ENCODE results near the gene NIM1K.
A peak's percentile ranks its signal among the peaks of the same experiment; 100 is the strongest.
"Not testable (repeated sequence)": the region's sequence is repeated elsewhere in the genome, so short reads cannot be mapped to it uniquely, and the experiment has no call there.

NIM1K gene

GRCh38 chr5:43168175-43168574, 23.9 kb upstream of the NIM1K start:
- H3K27ac Mint-ChIP-seq: no peak overlapping the region
- H3K4me1 Mint-ChIP-seq (ENCODE audit: low read depth): no peaks in the 10 kb centered on the region
- H3K36me3 Mint-ChIP-seq (ENCODE audit: low read depth): peaks cover 37% of the 10 kb centered on the region
- H3K9me3 Mint-ChIP-seq: no peaks in the 10 kb centered on the region
- no peak overlapping the region for H3K4me3 Mint-ChIP-seq
- no peaks in the 10 kb centered on the region for H3K27me3 Mint-ChIP-seq (ENCODE audit: low read depth)

DNA sequence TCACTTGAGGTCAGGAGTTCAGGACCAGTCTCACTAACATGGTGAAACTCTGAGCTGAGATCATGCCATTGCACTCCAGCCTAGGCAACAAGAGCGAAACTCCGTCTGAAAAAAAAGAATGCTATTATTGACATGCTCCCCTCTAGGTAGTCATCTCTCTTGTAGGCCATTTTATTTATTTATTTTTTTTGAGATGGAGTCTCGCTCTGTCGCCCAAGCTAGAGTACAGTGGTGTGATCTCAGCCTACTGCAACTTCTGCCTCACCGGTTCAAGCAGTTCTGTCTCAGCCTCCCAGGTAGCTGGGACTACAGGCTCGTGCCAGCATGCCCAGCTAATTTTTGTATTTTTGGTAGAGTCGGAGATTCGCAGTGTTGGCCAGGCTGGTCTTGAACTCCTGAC, 20.6 kb upstream of the NIM1K start:
- Mint-ChIP-seq H3K4me1 (ENCODE audit: low read depth) (no peaks in the 10 kb centered on the region), H3K27me3 (ENCODE audit: low read depth) (no peaks in the 10 kb centered on the region), H3K27ac (no peak overlapping the region), H3K9me3 (no peaks in the 10 kb centered on the region), H3K36me3 (ENCODE audit: low read depth) (peaks cover 33% of the 10 kb centered on the region), H3K4me3 (no peak overlapping the region)

GRCh38 chr5:43171926-43172325, 20.1 kb upstream of the NIM1K start:
- Mint-ChIP-seq H3K27me3 (ENCODE audit: low read depth) (no peaks in the 10 kb centered on the region), H3K27ac (no peak overlapping the region), H3K9me3 (no peaks in the 10 kb centered on the region), H3K36me3 (ENCODE audit: low read depth) (peaks cover 31% of the 10 kb centered on the region), H3K4me3 (no peak overlapping the region), H3K4me1 (ENCODE audit: low read depth) (no peaks in the 10 kb centered on the region)

- peaks cover 35% of the 10 kb centered on the region for H3K36me3 Mint-ChIP-seq (ENCODE audit: low read depth)
- H3K4me3 Mint-ChIP-seq: no peak overlapping the region
- no peak overlapping the region for H3K27ac Mint-ChIP-seq
- no peaks in the 10 kb centered on the region for H3K4me1 Mint-ChIP-seq (ENCODE audit: low read depth)
- H3K9me3 Mint-ChIP-seq: no peaks in the 10 kb centered on the region
- H3K27me3 Mint-ChIP-seq (ENCODE audit: low read depth): no peaks in the 10 kb centered on the region
Observed at GRCh38 chr5:43172779-43173178, 19.2 kb upstream of the NIM1K start.

DNA sequence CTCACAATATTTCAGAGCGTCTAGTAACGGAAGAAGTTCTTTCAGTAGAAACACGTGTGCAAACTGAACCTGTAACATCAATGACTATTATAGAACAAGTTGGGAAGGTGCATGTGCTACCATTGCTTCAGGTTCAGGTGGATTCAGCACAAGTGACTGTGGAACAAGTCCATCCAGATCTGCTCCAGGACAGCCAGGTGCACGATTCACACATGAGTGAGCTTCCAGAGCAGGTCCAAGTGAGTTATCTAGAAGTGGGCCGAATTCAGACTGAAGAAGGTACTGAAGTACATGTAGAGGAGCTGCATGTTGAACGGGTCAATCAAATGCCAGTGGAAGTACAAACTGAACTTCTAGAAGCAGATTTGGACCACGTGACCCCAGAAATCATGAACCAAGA, 17.4 kb upstream of the NIM1K start:
- Mint-ChIP-seq H3K4me3 (no peak overlapping the region), H3K4me1 (ENCODE audit: low read depth) (no peaks in the 10 kb centered on the region), H3K27ac (no peak overlapping the region), H3K27me3 (ENCODE audit: low read depth) (no peaks in the 10 kb centered on the region), H3K9me3 (no peaks in the 10 kb centered on the region), H3K36me3 (ENCODE audit: low read depth) (peaks cover 30% of the 10 kb centered on the region)

DNA sequence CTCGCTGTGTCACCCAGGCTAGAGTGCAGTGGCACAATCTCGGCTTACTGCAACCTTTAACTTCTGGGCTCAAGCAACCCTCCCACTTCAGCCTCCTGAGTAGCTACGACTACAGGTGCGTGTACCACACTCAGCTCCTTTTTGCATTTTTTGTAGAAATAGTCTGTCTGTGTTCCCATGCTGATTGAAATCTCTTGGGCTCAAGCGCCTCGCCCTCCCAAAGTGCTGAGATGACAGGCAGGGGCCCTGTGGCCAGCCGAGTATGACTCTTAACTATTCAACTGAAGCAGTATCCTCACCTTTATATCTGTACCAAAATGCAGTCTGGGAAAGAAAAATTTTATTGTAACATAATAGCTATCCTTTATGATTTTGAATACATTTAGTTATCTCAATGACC, 12.2 kb upstream of the NIM1K start:
- Mint-ChIP-seq H3K36me3 (ENCODE audit: low read depth) (peaks cover 14% of the 10 kb centered on the region), H3K9me3 (no peaks in the 10 kb centered on the region), H3K4me1 (ENCODE audit: low read depth) (no peaks in the 10 kb centered on the region), H3K27me3 (ENCODE audit: low read depth) (no peaks in the 10 kb centered on the region), H3K4me3 (no peak overlapping the region), H3K27ac (no peak overlapping the region)

DNA sequence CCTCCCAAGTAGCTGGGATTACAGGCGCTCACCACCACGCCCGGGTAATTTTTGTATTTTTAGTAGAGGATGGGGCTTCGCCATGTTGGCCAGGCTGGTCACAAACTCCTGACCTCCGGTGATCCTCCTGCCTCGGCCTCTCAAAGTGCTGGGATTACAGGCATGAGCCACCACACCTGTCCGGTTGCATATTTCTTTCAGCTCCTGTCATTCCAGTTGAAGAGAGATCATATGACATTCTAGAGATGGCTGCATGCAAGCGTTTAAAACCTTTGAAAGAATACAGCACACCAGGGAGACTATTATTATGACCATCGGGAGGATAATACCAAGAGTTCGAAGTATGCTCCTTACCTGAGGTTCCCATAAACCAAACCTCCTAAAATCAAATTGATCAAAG, 9.6 kb upstream of the NIM1K start:
- H3K4me3 Mint-ChIP-seq: no peak overlapping the region
- no peaks in the 10 kb centered on the region for H3K9me3 Mint-ChIP-seq
- H3K27me3 Mint-ChIP-seq (ENCODE audit: low read depth): no peaks in the 10 kb centered on the region
- no peaks in the 10 kb centered on the region for H3K4me1 Mint-ChIP-seq (ENCODE audit: low read depth)
- peaks cover 10% of the 10 kb centered on the region for H3K36me3 Mint-ChIP-seq (ENCODE audit: low read depth)
- H3K27ac Mint-ChIP-seq: no peak overlapping the region

DNA sequence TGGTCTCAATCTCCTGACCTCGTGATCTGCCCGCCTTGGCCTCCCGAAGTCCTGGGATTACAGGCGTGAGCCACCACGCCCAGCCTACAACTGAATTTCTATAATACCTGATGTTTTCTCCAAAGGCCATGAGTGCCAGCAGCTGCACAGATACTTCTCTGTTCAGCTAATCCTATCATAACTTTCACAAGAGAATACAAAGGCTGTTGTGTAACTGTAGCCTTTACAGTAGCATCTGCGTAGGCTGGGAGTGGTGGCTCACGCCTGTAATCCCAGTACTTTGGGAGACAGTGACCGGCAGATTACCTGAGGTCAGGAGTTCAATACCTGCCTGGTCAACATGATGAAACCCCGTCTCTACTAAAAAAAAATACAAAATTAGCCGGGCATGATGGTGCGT, 8.9 kb upstream of the NIM1K start:
- H3K4me1 Mint-ChIP-seq (ENCODE audit: low read depth); H3K27me3 Mint-ChIP-seq (ENCODE audit: low read depth); H3K27ac Mint-ChIP-seq; H3K36me3 Mint-ChIP-seq (ENCODE audit: low read depth); H3K9me3 Mint-ChIP-seq; H3K4me3 Mint-ChIP-seq: not testable (repeated sequence)

- no peak overlapping the region for H3K27ac Mint-ChIP-seq
- peaks cover 16% of the 10 kb centered on the region for H3K27me3 Mint-ChIP-seq (ENCODE audit: low read depth)
- H3K36me3 Mint-ChIP-seq (ENCODE audit: low read depth): no peaks in the 10 kb centered on the region
- H3K4me1 Mint-ChIP-seq (ENCODE audit: low read depth): peaks cover 28% of the 10 kb centered on the region
- H3K4me3 Mint-ChIP-seq: peak overlapping the region; percentile 83
- no peaks in the 10 kb centered on the region for H3K9me3 Mint-ChIP-seq
Observed at GRCh38 chr5:43190755-43191603, 1.0 kb upstream of the NIM1K start.

DNA sequence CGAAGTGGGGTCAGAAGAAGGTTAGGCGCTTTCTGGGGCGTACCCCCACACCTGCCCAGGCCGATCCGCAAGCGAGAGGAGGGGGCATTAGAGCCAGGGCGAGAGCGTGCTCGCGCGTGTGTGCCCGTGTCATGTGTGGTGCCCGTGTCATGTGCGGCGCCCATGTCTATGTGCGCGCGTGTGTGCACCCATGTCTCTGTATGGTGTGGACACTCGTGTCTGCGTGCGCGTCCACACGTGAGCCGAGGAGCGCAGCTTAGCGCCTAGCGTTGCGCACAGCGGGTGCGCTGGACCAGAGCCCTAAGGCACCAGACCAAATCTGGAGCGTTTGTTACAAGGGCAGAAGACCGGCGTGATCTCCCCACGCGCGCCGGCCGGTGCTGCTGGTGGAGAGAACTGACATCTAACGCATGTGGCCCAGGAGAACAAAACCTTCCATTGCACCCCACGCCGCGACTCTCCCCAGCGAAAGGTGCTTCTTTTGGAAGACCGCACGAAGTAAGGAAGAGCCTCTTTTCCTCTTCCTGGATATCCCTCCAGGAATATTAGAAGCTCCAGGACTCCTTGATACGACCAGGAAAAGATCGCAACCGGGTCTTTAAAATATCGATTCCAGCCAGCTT, 644 bp downstream of the NIM1K start:
- Mint-ChIP-seq H3K9me3 (no peaks in the 10 kb centered on the region), H3K27me3 (ENCODE audit: low read depth) (peaks cover 16% of the 10 kb centered on the region), H3K4me3 (peak overlapping the region; percentile 83), H3K36me3 (ENCODE audit: low read depth) (no peaks in the 10 kb centered on the region), H3K4me1 (ENCODE audit: low read depth) (peaks cover 28% of the 10 kb centered on the region), H3K27ac (peak overlapping the region; percentile 77)

- H3K4me3 Mint-ChIP-seq: peak overlapping the region; percentile 83
- no peaks in the 10 kb centered on the region for H3K9me3 Mint-ChIP-seq
- no peaks in the 10 kb centered on the region for H3K36me3 Mint-ChIP-seq (ENCODE audit: low read depth)
- peaks cover 16% of the 10 kb centered on the region for H3K27me3 Mint-ChIP-seq (ENCODE audit: low read depth)
- H3K4me1 Mint-ChIP-seq (ENCODE audit: low read depth): peaks cover 28% of the 10 kb centered on the region
- H3K27ac Mint-ChIP-seq: peak overlapping the region; percentile 77
Observed at GRCh38 chr5:43193181-43193893, 1.3 kb downstream of the NIM1K start.

GRCh38 chr5:43193894-43194265, 1.9 kb downstream of the NIM1K start:
- peak overlapping the region; percentile 83 for H3K4me3 Mint-ChIP-seq
- H3K4me1 Mint-ChIP-seq (ENCODE audit: low read depth): peaks cover 28% of the 10 kb centered on the region
- no peaks in the 10 kb centered on the region for H3K36me3 Mint-ChIP-seq (ENCODE audit: low read depth)
- H3K27me3 Mint-ChIP-seq (ENCODE audit: low read depth): peaks cover 16% of the 10 kb centered on the region
- H3K27ac Mint-ChIP-seq: no peak overlapping the region
- H3K9me3 Mint-ChIP-seq: no peaks in the 10 kb centered on the region

DNA sequence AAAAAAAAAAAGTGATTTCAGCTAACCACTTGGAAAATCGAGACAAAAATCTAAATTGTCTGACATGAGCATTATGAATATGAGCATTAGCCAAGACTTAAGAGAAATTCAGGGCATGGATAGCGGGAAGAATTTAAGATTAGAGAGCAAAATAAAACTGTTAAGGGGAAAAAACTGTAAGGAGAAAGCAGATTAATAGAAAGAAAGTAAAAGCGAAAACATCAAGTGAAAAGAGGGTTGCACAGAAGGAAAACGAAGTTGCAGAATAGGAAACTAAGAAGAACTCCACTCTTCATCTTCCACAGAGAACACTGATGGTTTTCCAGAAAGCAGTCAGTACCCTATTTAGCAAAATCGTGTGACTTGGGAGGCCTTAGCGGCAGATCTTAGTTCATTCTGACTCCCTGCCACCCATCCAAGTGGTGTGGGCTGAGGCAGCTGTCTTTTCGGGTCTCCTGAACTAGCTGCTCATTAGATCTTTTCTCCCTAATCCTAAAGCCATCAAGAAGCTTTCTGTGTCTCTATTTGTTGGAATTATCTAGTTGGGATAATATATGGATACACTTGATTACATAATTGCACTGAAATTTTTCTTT, 3.7 kb downstream of the NIM1K start:
- Mint-ChIP-seq H3K9me3 (no peaks in the 10 kb centered on the region), H3K4me1 (ENCODE audit: low read depth) (peaks cover 27% of the 10 kb centered on the region), H3K4me3 (no peak overlapping the region), H3K27ac (no peak overlapping the region), H3K27me3 (ENCODE audit: low read depth) (peaks cover 10% of the 10 kb centered on the region), H3K36me3 (ENCODE audit: low read depth) (no peaks in the 10 kb centered on the region)

DNA sequence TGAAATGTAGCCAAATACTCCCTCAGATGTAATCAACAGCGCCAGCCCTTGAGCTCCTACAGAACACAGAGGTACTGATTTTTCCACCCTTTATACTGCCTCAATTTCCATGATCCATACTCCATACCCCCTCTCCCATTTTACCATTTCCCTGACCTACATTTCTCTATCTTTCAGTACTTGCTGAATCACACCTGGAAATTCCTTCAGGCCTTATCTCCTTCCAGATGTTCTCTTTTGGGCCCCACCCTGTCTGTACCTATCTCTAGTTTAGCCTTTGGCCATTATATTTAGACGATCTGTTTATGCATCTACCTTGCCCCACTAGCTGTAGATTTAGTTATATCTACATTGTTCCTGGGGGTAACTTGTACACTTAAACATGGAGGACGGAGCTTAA, 5.5 kb downstream of the NIM1K start:
- Mint-ChIP-seq H3K9me3 (no peaks in the 10 kb centered on the region), H3K27ac (no peak overlapping the region), H3K4me3 (no peak overlapping the region), H3K27me3 (ENCODE audit: low read depth) (no peaks in the 10 kb centered on the region), H3K4me1 (ENCODE audit: low read depth) (peaks cover 15% of the 10 kb centered on the region), H3K36me3 (ENCODE audit: low read depth) (no peaks in the 10 kb centered on the region)

GRCh38 chr5:43201442-43201841, 9.4 kb downstream of the NIM1K start:
- H3K4me3 Mint-ChIP-seq; H3K36me3 Mint-ChIP-seq (ENCODE audit: low read depth); H3K27ac Mint-ChIP-seq; H3K27me3 Mint-ChIP-seq (ENCODE audit: low read depth); H3K4me1 Mint-ChIP-seq (ENCODE audit: low read depth); H3K9me3 Mint-ChIP-seq: not testable (repeated sequence)

All from T-helper 1 cell treated with Interleukin-12 subunit alpha and Interleukin-12 subunit beta and Interleukin-4 antibody, amounts not matched to agents 30 μg/mL and 1 μg/mL, for 36 hours (primary cell).